LNCAP (cell line): ENCODE measurements around the gene MEIS2.

ENCODE experiments used
- TF ChIP-seq, protein P1 (sequence below): fragments of 450-650 bp; IDR thresholded peaks from 2 replicates; pipeline ENCODE4 v1.5.1; 2017; ENCODE audit warnings: mild to moderate bottlenecking

Gene MEIS2

DNA sequence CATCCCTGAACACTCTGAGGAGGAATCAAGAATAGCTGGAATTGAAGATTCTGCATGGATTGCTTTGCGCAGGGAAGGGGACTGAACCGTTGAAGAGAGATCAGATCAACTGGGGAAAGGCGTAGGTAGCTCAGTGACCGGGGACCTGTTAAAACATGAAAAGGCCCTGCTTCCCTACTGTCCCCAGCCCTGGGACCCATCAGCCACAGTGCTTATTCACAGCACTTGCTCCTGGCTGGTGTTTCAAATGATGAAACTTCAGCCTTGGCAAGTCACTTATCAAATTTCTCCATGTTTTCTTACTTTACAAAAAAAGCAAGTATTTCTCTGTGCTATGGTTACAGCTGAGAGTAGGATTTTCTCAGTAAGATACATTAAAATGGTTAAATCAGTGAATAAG lies 199.3 kb downstream of the MEIS2 start:
- TF ChIP-seq, protein P1, sequence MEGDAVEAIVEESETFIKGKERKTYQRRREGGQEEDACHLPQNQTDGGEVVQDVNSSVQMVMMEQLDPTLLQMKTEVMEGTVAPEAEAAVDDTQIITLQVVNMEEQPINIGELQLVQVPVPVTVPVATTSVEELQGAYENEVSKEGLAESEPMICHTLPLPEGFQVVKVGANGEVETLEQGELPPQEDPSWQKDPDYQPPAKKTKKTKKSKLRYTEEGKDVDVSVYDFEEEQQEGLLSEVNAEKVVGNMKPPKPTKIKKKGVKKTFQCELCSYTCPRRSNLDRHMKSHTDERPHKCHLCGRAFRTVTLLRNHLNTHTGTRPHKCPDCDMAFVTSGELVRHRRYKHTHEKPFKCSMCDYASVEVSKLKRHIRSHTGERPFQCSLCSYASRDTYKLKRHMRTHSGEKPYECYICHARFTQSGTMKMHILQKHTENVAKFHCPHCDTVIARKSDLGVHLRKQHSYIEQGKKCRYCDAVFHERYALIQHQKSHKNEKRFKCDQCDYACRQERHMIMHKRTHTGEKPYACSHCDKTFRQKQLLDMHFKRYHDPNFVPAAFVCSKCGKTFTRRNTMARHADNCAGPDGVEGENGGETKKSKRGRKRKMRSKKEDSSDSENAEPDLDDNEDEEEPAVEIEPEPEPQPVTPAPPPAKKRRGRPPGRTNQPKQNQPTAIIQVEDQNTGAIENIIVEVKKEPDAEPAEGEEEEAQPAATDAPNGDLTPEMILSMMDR: no peak

DNA sequence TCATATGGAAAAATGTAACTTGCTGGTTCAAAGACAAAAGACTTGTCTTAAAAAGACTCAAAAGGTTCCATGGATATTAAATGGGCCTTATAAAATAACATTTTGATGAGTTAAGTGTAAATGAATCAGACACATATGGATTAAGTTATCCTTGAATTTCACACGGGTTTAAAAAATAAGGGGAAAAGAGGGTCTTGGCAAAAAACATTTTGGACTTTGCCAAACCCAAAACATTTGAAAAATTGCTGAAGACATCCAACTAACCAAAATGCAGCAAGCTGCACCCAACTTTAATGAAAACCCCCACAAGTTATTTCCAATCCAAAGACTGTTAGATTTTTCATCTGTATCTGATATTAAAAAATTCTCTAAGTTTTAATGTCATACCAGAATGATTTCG lies 200.7 kb downstream of the MEIS2 start:
- TF ChIP-seq, protein P1: no peak

DNA sequence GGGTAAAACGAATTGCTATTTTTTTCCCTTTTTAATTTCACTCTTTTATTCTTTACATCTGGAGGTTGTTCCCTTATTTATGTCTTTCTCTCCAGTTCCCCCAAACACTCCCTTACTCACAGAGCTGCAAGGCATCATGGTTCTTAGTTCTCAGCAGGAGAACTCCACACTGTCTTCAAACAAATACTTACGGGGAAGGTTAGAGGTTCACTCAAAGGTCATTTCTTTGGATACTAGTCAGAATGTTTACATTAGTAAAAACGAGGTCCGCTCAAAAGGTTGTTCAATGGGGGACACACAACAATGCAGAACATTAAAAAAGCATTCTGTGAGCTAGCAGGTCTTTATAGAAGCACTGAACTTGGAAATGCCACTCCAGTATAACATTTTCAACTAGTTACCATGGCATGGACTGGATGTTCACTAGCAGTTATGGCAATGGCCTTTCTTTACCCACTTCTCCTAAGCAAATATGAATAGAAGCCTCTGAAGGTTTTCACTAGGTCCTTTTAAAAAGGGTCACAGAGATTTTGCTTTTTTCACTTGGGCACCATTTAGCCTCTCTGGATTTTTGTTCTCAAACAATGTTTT lies 201.7 kb downstream of the MEIS2 start:
- TF ChIP-seq, protein P1: no peak

DNA sequence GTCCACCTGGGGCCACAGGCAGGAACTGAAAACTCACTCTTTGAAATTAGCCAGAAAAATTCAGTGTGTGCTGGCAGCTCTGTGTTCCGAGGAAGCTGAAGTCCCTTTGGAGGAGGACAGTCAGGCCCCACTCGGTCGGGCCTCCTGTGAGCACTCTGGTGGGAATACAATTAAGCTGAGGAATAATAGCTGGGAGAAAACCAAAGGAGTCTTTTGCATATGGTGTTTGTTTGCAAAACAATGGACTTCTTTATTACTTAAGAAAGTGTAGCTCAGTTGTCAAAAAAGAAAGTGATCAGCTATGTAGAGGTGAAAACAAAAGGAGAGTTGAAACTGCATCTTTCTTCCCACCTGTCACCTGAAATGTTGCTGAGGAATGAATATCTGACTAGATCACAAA lies 202.5 kb downstream of the MEIS2 start:
- TF ChIP-seq, protein P1: no peak

DNA sequence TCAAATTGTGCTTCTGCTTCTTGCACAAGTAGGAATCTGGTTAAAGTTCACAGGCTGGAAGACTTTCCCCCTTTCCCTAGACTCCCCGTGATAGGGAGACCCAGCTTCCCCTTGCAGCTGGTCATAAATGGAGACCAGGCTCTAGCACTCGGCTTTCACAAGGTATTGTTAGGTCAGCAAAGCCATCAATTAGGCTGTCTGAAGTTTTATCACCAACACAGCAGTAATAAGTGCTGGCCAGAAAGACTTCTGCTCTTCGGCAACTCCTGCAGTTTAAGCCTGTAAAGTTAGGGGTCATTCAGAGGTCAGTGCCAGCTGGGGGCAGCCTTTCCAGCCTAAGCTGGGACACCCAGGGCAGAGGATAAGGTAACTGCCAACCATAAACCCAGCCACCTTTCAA lies 203.4 kb downstream of the MEIS2 start:
- TF ChIP-seq, protein P1: no peak

DNA sequence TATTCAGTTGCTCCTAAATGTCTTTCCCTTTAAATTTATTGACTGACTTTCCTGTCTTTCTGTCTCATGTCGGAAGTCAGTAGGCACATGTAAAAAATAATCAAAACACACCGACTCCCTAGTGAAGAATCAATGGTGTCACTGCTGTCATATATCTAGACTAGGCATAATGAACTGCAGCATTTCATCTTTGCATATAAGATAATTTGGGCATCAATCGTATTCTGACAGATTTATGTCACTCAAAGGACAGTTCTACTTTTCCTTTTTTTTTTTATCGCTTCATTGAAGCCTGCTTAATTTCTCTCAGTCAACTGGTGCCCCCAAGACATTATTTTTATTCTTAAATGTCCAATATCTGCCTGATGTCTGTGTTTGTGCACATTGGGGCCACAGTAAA lies 206.3 kb downstream of the MEIS2 start:
- TF ChIP-seq, protein P1: no peak

DNA sequence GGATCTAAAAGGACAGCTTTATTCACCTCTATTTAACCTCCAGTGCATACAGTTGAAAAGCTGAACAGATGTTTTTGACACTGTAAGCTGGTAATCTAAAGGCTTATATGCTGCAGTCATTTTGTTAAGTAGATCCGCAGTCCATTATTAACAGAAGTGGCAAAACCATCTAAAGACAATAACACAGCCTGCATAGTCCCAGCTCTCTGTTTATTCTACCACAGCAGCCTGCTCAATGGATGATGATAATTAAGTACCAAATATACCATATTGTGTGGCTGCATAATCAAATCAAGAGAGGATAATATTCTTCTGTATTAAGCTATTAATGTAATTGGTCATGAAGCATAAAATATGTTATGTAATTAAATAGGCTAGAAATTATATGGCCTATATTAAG lies 207.1 kb downstream of the MEIS2 start:
- TF ChIP-seq, protein P1: no peak
